ENCODE results near the gene SLC24A3.

The SLC24A3 gene

GRCh38 chr20:19648024-19648423, 435.6 kb downstream of the SLC24A3 start:
- no peak overlapping the region for H3K4me3 ChIP-seq (ENCODE audit: low read length)
- no peak for DNase-seq (ENCODE audit: low read depth)
- TF ChIP-seq, protein P1, sequence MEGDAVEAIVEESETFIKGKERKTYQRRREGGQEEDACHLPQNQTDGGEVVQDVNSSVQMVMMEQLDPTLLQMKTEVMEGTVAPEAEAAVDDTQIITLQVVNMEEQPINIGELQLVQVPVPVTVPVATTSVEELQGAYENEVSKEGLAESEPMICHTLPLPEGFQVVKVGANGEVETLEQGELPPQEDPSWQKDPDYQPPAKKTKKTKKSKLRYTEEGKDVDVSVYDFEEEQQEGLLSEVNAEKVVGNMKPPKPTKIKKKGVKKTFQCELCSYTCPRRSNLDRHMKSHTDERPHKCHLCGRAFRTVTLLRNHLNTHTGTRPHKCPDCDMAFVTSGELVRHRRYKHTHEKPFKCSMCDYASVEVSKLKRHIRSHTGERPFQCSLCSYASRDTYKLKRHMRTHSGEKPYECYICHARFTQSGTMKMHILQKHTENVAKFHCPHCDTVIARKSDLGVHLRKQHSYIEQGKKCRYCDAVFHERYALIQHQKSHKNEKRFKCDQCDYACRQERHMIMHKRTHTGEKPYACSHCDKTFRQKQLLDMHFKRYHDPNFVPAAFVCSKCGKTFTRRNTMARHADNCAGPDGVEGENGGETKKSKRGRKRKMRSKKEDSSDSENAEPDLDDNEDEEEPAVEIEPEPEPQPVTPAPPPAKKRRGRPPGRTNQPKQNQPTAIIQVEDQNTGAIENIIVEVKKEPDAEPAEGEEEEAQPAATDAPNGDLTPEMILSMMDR (IDR thresholded peaks at IDR 0.05; ENCODE audit: insufficient read depth, low read depth, low read length, missing control alignments) = no peak

GRCh38 chr20:19649041-19649440, 436.6 kb downstream of the SLC24A3 start:
- H3K4me3 ChIP-seq (ENCODE audit: low read length) = no peak overlapping the region
- no peak for DNase-seq (ENCODE audit: low read depth)
- TF ChIP-seq, protein P1 (IDR thresholded peaks at IDR 0.05; ENCODE audit: insufficient read depth, low read depth, low read length, missing control alignments) = no peak

DNA sequence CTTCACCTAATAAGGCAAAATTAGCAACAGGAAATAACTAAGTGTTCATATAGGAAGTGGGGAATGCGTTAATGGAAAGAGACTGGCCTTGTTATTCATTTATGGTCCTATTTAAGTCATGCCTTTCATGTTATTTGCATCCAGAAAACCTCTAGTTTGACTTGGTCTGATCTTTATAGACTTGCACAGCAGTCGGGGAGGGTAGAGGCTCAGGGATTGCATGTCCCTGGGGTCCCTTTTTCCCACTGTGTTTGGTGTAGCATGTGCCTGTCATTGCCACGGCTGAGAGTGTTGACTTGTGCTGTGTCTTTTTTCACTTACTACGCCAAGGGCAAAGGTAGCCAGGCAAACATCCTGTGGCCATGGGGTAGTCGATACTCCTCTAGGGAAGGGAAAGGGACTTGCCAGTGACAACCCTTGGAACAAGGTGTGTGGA, 440.2 kb downstream of the SLC24A3 start:
- TF ChIP-seq, protein P1 (IDR thresholded peaks at IDR 0.05; ENCODE audit: insufficient read depth, low read depth, low read length, missing control alignments) = no peak

GRCh38 chr20:19653327-19653726, 440.9 kb downstream of the SLC24A3 start:
- TF ChIP-seq, protein P1 (IDR thresholded peaks at IDR 0.05; ENCODE audit: insufficient read depth, low read depth, low read length, missing control alignments) = no peak
- no peak overlapping the region for H3K4me3 ChIP-seq (ENCODE audit: low read length)
- no peak for DNase-seq (ENCODE audit: low read depth)

More for the DNA sequence above, 440.2 kb downstream of the SLC24A3 start:
- no peak overlapping the region for H3K4me3 ChIP-seq (ENCODE audit: low read length)
- no peak for DNase-seq (ENCODE audit: low read depth)

DNA sequence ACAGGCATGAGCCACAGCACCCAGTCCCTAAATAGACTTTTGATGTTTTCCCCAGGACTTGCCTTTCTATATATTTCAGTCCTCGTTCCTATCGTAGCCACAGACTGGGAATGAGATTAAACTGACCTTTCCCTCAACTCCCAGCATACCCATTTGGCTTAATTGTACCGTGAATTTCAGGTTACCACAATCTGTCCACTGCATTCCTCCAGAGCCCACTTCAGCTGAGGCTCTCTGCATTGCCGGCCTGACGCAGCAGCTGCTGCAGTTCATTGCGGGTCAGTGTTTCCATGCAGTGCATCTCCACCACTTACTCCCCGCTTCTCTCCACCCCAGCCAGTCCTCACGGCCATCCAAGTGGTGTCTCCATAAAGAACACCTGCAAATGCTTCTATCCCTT, 442.5 kb downstream of the SLC24A3 start:
- no peak overlapping the region for H3K4me3 ChIP-seq (ENCODE audit: low read length)
- no peak for DNase-seq (ENCODE audit: low read depth)
- TF ChIP-seq, protein P1 (IDR thresholded peaks at IDR 0.05; ENCODE audit: insufficient read depth, low read depth, low read length, missing control alignments) = no peak

- H3K4me3 ChIP-seq (ENCODE audit: low read length) = no peak overlapping the region
- DNase-seq (ENCODE audit: low read depth) = no peak
- TF ChIP-seq, protein P1 (IDR thresholded peaks at IDR 0.05; ENCODE audit: insufficient read depth, low read depth, low read length, missing control alignments) = no peak
Observed at GRCh38 chr20:19658137-19658536, 445.7 kb downstream of the SLC24A3 start.

- TF ChIP-seq, protein P1 (IDR thresholded peaks at IDR 0.05; ENCODE audit: insufficient read depth, low read depth, low read length, missing control alignments) = no peak
- H3K4me3 ChIP-seq (ENCODE audit: low read length) = no peak overlapping the region
- no peak for DNase-seq (ENCODE audit: low read depth)
Observed at GRCh38 chr20:19659448-19659847, 447.0 kb downstream of the SLC24A3 start.
